DMS79 (cell line): Measurements from ENCODE around the gene CCDC85C.

Source experiments
- DNase-seq: peaks from one replicate; lab custom pipeline; 2025; lab: John Stamatoyannopoulos, UW

The CCDC85C gene

GRCh38 chr14:99471731-99472130 lies 132.3 kb downstream of the CCDC85C start:
- DNase-seq: no peak

GRCh38 chr14:99468836-99469592 lies 135.0 kb downstream of the CCDC85C start:
- DNase-seq: peak; percentile 81

DNA sequence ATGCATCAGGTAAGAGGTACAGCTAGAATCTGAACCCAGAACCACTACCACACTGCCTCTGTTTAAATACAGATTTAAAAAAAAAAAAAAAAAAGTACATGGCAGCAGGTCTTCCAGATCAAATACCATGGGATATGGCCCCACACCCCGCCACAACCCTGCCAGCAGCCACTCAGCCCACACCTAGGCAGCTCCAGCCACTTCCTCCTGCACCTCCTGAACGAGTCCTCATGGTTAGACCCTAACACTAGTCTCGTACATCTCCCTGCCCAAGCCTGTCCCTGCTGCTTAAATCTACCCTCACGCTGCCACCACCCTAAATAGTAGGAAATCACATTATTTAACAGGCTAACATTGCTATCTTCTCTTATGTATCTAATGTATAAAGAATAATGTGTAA lies 135.9 kb downstream of the CCDC85C start:
- no peak for DNase-seq

DNA sequence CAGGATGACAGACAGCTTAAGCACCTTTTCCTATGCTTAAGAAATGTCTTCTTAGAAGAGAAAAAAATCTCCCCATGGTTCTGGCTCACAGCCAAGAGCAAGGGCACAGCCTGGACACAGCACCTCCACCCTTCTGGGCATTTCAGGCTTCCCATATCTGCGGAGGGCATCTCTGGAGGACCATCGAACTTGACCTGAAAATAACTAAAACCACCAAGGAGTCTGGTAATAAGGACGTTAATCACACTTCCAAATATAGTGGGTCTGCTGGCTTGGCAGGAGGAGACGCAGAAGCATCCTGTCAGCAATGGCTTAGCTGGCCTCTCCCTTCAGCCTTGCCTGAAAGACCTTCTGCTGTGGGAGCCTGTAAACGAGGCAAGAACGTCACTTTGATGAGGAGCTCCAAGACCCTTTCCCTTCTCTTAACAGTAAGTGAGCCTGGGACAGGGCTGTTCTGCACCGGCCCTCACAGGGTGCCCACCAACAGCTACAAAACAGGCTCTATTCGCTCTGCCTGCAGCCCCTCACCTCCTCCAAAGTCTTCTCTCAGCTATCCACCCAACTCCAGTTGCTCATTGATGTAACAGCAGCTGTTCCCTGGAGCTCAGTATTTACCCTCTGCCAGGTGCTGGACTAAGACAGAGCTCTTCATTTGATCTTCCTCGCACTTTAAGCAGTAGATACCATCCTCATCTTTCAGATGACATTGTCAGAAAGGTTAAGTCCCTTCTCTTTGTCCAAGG lies 136.5 kb downstream of the CCDC85C start:
- no peak for DNase-seq

DNA sequence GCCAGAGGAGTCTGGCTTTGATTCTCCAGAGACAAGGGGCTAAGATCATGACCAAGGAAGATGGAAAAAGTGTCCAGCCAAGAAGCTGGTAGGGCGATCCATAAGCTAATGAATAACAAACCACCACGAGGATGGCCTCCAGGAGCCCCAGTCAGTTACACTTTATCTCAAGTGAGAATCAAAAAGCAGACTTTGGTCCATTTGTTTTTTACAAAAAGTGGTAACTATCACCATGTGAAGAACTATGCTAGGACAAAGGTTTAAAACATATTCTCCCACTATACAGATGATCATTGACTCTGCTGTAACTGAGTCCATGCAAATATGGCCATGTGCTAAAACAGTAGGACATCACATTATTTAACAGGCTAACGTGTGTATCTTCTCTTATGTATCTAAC lies 137.2 kb downstream of the CCDC85C start:
- DNase-seq: no peak

- no peak for DNase-seq
These were observed 138.7 kb downstream of the CCDC85C start for GRCh38 chr14:99465288-99465687.

DNA sequence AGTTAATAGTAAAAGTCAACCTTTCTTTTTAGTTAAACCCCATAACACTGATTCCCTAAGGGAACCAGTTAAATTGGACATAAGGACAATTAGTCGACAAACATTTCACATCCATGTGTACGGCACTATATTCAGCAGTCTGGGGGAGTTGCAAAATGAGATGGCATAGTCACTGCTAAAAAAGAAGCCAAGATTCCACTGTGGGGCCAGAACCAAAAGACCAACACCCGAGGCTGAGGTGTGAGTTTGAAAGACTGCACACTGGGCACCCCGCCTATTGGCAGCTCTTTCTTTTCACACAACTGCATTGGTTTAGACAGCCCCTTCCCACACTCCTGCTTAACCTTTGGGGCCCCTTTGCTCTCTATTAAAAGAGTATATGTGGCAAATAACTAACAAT lies 140.0 kb downstream of the CCDC85C start:
- no peak for DNase-seq

DNA sequence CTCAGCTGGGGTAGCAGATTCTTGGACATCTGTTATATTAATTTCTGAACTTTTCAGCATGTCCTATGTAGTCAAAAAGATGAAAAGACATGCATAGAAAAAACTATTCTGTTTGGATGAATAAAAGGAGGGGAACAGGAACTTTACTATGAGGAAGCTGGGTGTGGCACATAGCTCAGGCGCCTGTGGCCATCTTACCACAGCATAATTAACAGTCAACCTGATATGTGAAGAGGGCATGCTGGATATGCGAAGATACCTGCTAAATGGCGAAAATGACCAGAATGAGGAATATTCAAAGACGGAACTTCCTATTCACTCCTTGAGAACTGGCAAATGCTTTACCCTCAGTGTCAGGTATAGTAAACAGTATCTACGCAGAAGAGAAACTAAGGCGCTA lies 141.8 kb downstream of the CCDC85C start:
- DNase-seq: no peak

- no peak for DNase-seq
These were observed 142.5 kb downstream of the CCDC85C start for GRCh38 chr14:99461411-99462085.

- DNase-seq: no peak
These were observed 143.2 kb downstream of the CCDC85C start for GRCh38 chr14:99460793-99461192.

DNA sequence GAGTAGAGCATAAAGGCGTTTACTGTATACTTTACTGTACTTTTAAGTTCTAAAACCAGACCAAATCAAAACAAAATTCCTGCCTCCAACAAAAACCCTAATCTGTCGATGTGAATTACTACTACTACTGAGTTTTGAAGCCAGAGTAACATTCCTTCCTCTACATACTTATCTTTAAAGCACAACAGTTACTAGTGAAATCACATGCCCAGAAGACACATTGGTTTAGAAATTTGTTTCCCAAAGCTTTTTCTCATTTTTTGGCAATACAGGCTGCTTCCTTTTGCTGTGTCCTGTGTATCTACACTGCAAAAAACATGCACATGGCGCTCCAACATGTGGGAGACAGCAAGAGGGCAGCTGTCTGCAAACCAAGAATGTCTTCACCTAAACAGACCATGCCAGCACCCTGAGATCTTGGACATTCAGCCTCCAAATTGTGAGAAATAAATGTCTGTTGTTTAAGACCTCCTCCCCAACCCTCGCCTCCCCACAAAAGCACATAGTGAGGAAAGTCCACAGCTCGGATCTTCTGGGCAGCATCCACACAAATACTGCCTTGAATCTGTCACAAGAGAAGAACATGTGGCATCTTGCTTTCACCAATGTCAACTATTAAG lies 144.4 kb downstream of the CCDC85C start:
- no peak for DNase-seq

- DNase-seq: no peak
These were observed 149.8 kb downstream of the CCDC85C start for GRCh38 chr14:99454246-99454645.

GRCh38 chr14:99452968-99453367 lies 151.0 kb downstream of the CCDC85C start:
- DNase-seq: no peak

GRCh38 chr14:99451234-99451633 lies 152.8 kb downstream of the CCDC85C start:
- no peak for DNase-seq

DNA sequence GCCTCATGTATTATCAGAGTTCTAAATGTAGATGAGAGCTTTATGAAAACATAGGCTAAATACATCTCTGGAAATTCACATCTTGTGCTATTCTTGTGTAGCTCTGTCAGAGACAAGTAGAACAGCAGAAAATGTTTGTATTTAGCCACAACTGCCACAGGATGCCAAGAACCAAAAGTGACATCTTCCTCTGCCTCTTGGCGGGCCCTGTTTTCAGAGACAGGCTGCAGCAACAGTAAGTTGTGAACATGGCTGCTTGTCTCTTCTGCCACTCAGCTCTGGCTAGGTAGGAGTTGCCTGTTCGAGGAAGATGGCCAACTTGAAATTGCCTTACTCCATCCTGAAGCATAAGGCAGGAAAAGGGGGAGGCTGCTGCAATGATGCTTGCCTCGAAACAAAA lies 153.7 kb downstream of the CCDC85C start:
- no peak for DNase-seq
